Stimulated activated CD4-positive, alpha-beta T cell treated with anti-CD3 and anti-CD28 coated beads, Interleukin-4, amount 100 ng/mL, for 1 hour (primary cell): Measurements from ENCODE around the gene NCF2.
"Not testable (repeated sequence)": the region's sequence is repeated elsewhere in the genome, so short reads cannot be mapped to it uniquely, and the experiment has no call there.

Experiments
- DNase-seq: peaks from one replicate; pipeline ENCODE4 v3.0.0-alpha.2; 2020

NCF2 gene, protein sequence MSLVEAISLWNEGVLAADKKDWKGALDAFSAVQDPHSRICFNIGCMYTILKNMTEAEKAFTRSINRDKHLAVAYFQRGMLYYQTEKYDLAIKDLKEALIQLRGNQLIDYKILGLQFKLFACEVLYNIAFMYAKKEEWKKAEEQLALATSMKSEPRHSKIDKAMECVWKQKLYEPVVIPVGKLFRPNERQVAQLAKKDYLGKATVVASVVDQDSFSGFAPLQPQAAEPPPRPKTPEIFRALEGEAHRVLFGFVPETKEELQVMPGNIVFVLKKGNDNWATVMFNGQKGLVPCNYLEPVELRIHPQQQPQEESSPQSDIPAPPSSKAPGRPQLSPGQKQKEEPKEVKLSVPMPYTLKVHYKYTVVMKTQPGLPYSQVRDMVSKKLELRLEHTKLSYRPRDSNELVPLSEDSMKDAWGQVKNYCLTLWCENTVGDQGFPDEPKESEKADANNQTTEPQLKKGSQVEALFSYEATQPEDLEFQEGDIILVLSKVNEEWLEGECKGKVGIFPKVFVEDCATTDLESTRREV

DNA sequence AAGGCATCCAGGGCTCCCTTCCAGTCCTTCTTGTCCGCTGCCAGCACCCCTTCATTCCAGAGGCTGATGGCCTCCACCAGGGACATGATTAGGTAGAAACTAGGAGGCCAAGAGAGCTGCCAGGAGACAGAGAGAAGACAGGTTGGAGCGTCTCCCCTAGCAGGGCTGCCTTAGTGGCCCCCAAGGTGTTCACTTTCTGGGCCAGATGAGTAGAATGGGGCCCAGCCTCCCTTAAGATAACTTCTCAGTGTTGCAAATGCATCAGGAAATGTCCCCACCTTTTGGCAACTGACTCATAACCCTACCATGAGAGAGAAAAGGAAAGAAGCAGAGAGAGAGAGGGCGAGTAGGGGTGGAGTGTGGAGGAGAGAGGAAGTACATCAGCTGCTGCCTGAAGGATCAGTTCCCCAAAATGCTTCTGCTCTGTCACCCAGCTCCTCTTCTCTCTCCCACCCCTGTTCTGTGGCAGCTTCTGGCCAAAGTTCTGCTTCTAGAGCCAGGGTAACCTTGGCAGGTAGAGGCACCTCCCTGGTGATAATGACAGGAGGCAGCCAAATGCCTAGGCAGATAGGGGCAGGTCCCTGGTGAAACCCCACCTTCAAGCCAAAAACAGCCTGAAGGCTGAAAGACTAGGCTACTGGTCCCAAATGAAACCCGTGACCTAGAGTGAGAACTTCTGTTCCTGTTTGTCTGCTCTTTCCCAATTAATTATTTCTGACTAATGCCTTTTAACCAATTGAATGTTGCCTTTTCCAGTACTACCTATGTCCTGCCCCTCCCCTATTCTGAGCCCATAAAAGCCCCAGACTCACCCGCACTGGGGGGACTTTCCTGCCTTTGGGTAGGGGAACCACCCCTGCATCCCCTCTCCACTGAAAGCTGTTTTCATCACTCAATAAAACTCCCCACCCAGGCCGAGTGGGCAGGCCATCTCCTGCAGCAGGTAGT is at the start of gene NCF2:
Gene NCF2, minus strand, starts transcription at position 216 of the 948 bp plus-strand sequence. Its CDS starts 130 bp downstream, at position 86.
- peak; percentile 22 for DNase-seq

DNA sequence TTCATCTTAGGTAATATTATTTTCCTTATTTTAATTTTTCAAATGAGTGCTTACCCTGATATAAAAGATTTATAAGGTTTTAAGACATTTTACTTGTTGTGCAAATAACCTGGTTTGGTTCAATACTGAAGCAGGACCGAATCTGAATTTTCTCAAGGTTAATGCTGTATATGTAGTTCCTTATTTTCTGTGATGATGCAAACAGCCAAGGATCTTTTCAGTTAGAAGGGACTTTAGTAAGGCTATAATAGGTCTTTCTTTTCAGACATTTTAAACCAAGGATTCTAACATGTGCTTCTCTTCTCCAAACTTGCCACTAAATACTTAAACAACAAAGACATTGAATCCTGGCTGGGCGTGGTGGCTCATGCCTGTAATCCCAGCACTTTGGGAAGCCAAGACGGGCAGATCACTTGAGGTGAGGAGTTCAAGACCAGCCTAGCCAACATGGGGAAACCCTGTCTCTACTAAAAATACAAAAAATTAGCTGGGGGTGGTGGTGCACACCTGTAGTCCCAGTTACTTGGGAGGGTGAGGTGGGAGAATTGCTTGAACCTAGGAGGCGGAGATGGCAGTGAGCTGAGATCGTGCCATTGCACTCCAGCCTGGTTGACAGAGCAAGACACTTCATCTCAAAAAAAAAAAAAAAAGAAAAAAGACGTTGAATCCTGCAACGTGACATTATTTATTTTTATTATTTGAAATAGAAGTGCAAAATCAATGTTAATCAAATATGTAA is 48.6 kb upstream of the NCF2 start:
- DNase-seq: no peak

DNA sequence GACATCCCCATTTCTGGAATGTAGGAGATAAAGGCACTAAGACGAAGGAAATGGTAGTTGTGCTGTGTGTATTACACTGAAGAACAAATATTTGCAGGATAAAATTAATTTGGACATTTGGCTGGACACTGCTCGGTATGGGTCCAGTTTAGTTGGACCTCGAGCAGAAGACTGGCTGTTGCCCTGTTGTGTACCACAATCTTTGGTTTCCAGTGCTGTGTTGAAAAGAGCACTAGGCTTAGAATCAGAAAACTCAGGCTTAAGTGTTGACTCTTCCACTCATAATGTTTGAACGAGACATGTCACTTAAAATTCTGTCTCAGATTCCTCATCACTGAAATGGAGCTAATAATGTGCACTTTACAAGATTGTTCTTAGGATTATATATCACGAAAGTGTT is 46.5 kb upstream of the NCF2 start:
- no peak for DNase-seq

DNA sequence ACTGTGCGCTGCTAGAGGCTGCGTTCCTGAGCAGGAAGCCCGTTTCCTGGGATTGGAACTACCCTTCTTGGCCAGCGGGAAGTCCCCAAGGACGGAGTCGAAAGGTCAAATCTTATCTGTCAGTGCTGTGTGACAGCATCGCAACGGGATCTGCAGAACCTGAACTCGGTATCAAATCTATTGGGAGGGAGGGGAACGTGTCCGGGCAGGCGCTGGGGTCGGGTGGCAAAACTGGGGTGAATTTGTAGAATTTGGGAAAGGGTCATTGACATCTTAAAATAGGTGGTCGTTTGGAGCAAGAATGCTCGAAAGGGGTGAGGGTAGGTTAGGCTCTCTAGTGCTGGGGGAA is 46.0 kb upstream of the NCF2 start:
- DNase-seq: no peak

DNA sequence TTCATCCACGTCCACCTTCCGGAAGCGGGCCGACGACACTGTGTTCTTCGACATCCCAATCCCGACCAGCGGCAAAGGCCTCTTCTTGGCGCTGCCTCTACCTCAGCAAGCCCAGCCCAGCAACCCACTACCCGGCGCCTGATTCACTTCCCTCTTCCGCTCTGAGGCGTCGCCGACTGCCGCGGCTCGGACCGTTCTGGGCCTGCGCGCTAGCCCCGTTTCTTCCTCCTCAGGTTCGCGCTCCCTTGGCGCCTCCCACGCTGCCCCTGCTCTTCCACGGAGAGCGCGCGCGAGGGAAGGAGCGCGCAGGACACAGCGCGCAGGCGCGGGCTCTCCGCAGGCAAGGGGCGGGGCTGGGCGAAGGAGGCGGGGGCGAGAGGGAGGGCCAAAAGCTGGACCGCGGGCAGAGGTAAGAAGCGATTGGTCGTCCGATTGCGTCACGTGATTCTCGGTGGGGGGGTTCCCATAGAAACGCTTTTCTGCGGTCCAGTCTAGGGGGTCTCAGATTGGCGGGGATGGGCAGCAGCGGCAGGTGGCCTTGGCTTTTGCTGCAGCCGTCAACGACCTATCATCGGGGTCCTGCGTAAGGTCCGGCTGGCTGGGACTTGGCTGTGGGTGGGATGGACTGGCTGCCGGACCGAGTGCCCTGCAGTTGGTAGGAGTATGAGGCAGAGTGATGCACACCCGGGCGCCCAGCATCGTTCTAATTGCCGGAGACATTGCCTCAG is 45.5 kb upstream of the NCF2 start, which contains the start of gene ARPC5:
Gene ARPC5, minus strand, starts transcription at position 178 of the 728 bp plus-strand sequence. Its CDS starts 124 bp downstream, at position 54.
- peak; percentile 96 for DNase-seq

DNA sequence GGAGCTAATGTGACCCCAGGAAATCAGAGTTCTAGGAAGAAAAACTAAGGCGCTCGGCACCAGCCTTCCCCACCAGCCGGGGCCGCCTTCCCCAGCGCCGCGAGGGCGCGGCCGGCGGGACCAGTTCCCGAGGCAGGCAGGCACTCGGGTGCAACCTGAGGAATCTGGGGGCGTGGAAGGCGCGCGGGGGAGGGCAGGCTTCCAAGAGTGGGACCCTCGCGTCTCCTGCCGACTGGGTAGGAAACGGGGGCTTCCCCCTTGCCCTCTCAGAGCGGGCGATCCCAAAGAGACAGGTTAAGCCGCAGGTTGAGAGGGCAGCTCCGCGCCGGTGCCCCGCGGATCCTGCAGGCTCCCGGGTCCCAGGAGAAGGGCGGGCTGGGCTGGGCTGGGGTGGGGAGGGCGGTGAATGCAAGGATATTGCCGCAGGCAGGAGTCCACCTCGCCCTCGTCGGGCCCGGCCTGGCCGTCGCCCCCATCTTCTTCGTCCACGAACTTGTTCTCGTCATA is 44.9 kb upstream of the NCF2 start:
- peak; percentile 33 for DNase-seq

DNA sequence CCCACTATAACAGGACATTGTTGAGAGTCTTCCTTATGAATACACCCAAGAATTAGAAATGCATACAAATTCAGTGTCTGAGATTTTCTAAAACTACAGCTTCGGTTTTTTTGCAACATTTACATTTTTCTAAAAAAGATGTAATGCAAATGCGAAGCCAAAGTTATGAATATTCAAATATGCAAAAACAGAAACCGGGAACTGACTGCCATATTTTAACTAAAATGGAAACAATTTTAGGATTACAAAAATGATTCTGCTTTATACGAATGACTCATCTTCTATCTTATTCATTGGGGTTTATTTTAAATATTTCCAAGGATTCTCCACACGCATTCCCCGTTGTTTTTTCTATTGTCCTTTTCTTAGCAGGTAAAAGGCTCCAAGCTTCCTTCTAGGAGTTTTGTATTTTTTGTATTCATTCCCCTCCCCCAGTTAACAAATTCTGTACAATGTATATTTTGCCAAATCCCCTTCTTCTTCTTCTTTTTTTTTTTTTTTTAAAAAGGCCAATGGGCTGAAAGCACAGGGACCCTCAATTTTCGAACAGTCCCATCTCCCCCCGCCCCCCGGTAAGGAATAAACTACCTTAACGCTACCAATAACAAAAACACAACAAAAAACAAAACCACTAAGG is 44.3 kb upstream of the NCF2 start:
- no peak for DNase-seq

DNA sequence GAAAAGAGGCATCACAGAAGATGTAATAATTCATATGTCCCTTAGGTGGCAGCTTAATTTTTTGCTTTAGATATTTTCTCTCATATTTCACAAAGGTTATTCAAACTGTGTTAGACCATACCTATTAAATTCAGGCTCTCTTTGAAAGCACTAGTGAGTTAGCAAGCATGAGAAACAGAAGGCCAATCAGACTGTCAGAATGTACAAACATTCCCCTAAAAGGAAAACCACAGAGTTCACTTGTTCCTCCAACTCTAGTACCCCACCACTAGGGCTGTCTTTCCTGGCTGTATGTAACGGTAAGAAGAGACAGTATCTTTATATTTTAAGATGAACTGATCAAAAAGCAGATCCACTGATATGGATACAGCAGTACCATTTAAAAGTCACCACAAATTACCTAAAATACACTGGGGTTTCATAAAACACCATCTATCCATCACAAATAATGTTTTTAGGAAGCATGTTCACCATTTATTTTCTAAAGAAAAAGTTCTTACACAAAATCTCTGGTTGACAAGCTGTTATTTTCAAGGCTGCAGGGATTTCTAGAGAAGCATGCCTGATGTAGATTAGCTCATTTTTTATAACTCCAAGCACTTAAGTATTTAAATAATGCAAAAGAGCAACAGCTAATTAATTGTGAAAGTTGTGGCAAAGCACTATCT is 43.6 kb upstream of the NCF2 start:
- DNase-seq: no peak

DNA sequence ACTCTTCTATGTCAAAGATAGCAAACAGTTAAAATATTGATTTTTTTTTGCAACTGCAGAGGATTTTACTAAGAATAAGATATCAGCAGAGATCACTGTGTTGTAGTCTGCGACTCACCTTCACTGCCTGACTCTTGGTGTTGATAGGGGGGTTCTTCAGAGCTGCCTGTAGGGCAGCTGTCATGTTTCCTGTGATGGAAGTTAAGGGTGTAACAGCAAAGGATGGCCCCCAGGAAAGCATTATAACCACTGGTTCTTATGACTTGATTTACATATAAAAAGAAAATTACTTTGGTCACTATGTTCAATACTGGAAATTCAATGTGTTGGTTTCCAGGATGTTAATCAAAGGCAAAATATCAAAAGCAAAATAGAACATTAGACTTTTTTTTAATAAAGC is 42.7 kb upstream of the NCF2 start:
- no peak for DNase-seq

DNA sequence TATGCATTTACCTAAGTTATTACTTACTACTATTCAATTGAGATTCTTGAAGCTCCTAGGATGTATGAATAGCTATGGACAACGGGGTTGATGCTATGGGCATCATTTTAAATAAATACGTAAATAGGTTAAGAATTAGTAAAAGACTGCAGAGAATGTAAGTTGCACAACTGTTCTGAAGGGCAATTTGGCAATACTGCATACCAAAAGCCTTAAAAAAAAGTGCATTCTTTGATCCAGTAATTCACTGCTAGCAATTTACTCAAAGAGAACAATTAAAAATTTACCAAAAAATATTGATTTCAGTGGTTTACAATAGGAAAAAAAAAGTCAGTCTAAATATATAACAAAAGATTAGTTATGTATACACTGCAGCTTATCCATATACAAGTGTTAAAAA is 41.9 kb upstream of the NCF2 start:
- no peak for DNase-seq

DNA sequence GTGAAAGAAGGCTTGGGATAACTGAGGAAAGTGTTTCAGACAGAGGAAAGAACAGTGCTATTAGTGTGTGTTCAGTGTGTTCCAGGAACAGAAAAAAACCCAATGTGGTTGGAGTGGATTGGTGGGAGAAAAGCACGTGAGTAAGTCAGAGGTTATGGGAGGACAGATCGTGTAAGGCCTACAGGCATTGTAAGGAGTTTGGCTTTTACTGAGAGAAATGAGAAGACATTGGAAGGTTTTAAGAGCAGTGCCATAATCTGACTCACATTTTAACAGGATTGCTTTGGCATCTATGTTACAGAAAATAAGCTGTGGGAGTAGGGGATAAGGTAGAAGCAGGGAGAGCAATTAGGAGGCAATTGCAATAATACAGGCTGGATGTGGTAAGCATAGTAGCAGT is 40.5 kb upstream of the NCF2 start:
- DNase-seq: no peak

DNA sequence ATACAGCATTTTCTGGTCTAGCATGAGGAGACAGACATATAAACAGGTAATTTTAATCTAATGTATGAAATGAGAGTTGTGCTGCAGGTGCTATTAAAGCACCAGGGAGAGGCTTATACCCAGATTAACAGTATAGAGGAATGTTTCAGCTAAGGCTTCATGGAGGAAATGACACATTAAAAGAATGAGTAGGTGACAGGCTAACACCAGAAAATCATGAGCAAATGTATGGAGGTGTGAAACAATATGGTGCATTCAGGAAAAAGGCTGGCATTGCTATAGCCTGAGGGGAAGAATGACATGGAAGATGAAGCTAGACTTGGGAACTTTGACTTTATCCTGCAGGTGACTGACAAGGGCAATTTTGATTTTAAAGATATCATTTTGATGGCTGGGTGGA is 38.3 kb upstream of the NCF2 start:
- no peak for DNase-seq

DNA sequence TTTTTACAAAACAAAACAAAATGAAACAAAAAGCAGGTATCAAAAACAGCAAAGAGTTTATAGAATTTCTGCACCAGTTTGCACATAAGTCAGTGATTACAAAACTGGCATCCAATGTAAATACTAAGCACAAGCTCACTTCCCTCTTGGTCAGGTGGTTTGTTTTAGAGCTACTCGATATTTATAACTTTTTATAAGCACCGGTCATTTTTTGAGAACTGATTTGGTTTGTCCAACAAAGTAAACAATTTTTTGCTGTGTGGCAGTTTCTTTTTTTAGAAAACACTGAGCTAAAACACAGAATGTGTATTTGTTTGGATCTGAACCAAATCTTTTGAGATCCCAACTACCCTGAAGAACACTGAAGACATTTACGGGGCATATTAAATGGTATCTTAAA is 36.0 kb upstream of the NCF2 start:
- not testable (repeated sequence) for DNase-seq

DNA sequence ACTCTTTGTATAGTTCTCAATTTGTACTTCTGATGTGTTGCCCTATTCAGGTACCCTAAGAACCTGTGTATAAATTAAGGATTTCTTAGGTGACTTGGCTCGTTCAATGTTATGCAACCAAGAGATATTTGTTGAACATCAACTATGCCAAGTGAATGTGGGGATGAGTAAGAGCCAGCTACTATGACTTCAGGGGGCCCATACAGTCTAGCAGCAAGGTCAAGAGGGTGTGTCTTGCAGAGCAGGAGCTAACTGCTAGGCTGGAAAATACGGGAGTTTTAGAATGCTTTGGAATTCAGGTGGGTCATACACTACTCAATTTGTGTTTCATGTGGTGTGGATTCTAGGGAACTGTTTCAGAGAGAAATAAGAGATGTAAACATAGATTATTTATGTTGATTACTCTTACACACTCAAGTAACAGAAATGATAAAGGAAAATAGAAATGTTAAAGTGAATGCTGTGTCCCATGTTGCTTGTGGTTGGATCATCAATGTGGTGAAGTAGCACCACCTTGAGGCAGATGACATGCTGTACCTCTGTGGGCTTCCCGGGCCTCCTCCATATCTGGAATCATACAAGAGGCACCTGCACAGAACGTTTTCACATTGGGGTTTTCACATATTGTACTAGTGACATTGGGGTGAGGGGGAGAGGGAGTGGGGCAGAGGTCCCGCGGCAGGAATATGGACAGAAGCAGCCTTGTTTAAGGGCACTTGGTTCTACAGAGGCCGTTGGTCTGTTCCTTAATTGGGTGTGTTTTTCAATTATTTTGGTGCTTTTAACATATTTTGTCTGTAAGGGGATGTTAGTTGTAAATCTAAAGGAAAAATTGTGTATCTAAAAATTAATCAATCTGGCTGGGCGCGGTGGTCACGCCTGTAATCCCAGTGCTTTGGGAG is 32.9 kb upstream of the NCF2 start:
- DNase-seq: peak; percentile 22

DNA sequence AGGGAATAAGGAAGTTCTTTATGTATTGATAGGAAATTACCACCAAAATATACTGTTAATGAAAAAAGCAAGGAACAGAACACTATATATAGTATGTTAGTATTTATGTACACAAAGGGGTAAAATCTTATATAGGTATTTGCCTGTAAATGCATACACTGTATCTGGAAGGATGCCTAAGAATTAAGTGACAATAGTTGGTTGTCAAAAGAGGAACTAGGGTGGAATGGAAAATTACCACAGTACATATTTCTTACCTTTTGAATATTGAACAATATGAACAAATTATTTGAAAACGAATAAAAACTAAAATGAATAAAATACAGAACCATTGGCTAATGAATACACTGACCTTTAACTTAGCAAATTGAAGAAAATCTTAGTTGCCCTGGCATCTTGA is 31.8 kb upstream of the NCF2 start:
- no peak for DNase-seq

DNA sequence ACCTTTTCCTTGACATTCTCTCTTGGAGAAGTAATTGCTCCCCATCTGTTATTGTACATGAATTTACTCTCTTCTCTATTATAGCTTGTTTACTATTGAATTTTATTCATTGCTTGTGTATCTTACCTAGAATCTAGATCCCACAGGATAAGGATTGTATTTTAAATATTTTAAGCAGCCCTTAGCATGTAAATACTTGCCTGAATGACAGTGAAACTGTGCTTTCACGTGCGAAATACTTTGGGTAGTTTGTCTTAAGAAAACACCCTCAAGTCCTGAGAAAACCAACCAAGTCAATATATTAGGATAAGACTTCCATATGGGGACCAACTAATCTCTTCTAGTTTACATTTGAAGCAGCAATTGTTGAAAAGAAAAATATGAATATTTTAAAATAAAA is 30.1 kb upstream of the NCF2 start:
- no peak for DNase-seq

DNA sequence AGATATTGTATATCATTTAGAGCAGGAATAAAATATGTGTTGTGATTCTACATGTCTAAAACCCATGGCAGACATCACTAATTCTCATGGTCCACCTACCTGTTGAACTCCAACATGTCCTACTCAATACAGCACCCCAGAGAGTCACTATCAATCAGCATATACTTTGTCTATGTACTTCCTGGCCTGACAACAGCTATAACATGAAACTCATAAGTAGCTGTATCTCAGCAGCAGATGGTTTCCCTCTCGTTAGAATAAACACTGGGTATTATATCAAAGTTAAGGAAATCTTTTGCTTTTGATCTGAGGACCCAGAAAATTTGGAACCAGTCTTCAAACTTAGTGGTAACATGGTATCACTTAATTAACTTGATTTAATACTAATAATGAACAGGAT is 29.5 kb upstream of the NCF2 start:
- no peak for DNase-seq

DNA sequence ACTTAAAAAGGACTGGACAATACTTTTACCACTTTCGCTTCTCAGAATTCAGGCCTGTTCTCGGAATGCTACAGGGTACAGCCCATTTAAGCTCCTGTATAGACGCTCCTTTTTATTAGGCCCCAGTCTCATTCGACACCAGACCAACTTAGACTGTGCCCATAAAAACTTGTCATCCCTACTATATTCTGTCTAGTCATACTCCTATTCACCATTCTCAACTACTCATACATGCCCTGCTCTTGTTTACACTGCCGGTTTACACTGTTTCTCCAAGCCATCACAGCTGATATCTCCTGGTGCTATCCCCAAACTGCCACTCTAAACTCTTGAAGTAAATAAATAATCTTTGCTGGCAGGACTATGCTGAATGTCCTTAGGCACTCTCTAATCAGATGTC is 27.9 kb upstream of the NCF2 start:
- DNase-seq: not testable (repeated sequence)

DNA sequence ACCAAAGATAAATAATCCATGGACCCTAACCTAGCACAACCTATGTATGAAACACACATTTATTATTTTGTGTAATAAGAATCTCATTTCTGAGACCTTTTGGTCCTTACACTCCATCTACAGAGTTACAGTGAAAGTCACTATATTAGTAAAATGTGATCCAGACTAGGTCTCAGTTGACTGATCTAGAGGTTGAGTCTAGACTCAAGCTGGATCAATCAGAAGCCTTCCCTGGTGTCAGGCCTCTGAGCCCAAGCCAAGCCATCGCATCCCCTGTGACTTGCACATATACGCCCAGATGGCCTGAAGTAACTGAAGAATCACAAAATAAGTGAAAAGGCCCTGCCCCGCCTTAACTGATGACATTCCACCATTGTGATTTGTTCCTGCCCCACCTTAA is 22.7 kb upstream of the NCF2 start:
- DNase-seq: not testable (repeated sequence)

DNA sequence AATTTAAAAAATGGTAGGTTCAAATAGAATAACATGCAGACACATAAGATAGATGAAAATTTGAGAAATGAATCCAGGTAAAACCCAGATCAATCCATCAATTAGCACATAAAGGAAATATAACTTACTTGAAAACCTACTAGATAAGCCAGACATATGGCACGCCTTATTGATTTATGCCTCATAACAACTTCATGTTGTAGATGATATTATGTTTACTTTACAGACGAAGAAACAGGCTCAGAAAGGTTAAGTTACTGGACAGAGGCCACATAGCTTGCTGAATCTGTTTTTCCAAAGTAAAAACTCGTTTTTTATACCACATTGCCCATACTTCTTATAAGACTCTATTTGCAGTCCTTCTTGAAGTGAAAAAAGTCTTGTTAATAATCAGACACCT is 22.1 kb upstream of the NCF2 start:
- no peak for DNase-seq
